GM11168 (cell line): Measurements from ENCODE around the gene TRIM69.

Experiments used
- in situ Hi-C: fragments of 300-500 bp; cut with MboI; formaldehyde crosslinking; loops from one replicate; pipeline ENCODE4 v1.12.0; 2022; ENCODE audit warnings: low sequenced_read_pairs; ENCODE audit not compliant: unreplicated experiment

TRIM69 gene

GRCh38 chr15:44796508-44796907 is 60.2 kb downstream of the TRIM69 start:
- in situ Hi-C loops, result no loop called here

- in situ Hi-C loops, result no loop called here
These were observed 62.5 kb downstream of the TRIM69 start for GRCh38 chr15:44798826-44799225.

- in situ Hi-C loops, result no loop called here
These were observed 65.0 kb downstream of the TRIM69 start for GRCh38 chr15:44801364-44801763.

- in situ Hi-C loops, result no loop called here
These were observed 65.5 kb downstream of the TRIM69 start for GRCh38 chr15:44801797-44802196.

GRCh38 chr15:44802336-44802735 is 66.0 kb downstream of the TRIM69 start:
- in situ Hi-C loops, result no loop called here

- in situ Hi-C loops, result no loop called here
These were observed 68.1 kb downstream of the TRIM69 start for GRCh38 chr15:44804298-44805046.

GRCh38 chr15:44808557-44808956 is 72.2 kb downstream of the TRIM69 start:
- in situ Hi-C loops, result no loop called here

GRCh38 chr15:44810237-44810636 is 73.9 kb downstream of the TRIM69 start:
- in situ Hi-C loops, result no loop called here

- in situ Hi-C loops, result no loop called here
These were observed 75.0 kb downstream of the TRIM69 start for GRCh38 chr15:44811337-44811736.

- in situ Hi-C loops, result no loop called here
These were observed 75.7 kb downstream of the TRIM69 start for GRCh38 chr15:44812029-44812517.

GRCh38 chr15:44813231-44813630 is 76.9 kb downstream of the TRIM69 start:
- in situ Hi-C loops, result no loop called here
